Neural progenitor cell (in vitro differentiated cells): Measurements from ENCODE around the gene IPPK. TPM values are rescaled to one million over a fixed set of nuclear protein-coding genes. Genes with fewer than 3 reads are reported as not detected.

Experiments used
- DNase-seq: peaks from one replicate; pipeline ENCODE4 v3.0.0-alpha.2; 2016; ENCODE audit warnings: low spot score
- H2AFZ ChIP-seq: fragments of 200-600 bp; sonication (generic); replicated peaks from 2 replicates; pipeline ENCODE4 v1.6.1; 2016; ENCODE audit warnings: antibody characterized with exemption
- H3F3A ChIP-seq: fragments of 200-600 bp; sonication (generic); 2 replicates; pipeline ENCODE4 v1.6.1; 2016; ENCODE audit warnings: antibody characterized with exemption, low read depth
- H3K27ac ChIP-seq: fragments of 200-600 bp; sonication (generic); 2 replicates; pipeline ENCODE4 v1.5.1; 2016; ENCODE audit warnings: mild to moderate bottlenecking
- H3K27me3 ChIP-seq: fragments of 200-600 bp; sonication (generic); 2 replicates; pipeline ENCODE4 v1.6.1; 2016; ENCODE audit warnings: mild to moderate bottlenecking, moderate library complexity
- H3K36me3 ChIP-seq: fragments of 200-600 bp; sonication (generic); 2 replicates; pipeline ENCODE4 v1.5.1; 2016
- H3K4me1 ChIP-seq: fragments of 200-600 bp; sonication (generic); 2 replicates; pipeline ENCODE4 v1.6.1; 2016; ENCODE audit warnings: mixed run types
- H3K4me2 ChIP-seq: fragments of 200-600 bp; sonication (generic); 2 replicates; pipeline ENCODE4 v1.6.1; 2016
- H3K4me3 ChIP-seq: fragments of 200-600 bp; sonication (generic); 2 replicates; pipeline ENCODE4 v1.5.1; 2016
- H3K79me2 ChIP-seq: fragments of 200-600 bp; sonication (generic); 2 replicates; pipeline ENCODE4 v1.6.1; 2016; ENCODE audit warnings: low read depth
- H3K9ac ChIP-seq: fragments of 200-600 bp; sonication (generic); 2 replicates; pipeline ENCODE4 v1.6.1; 2016
- H3K9me3 ChIP-seq: fragments of 200-600 bp; sonication (generic); 2 replicates; pipeline ENCODE4 v1.5.1; 2016; ENCODE audit warnings: low read depth
- H4K20me1 ChIP-seq: fragments of 200-600 bp; sonication (generic); 2 replicates; pipeline ENCODE4 v1.6.1; 2016; ENCODE audit warnings: low read depth
- H3K27ac Mint-ChIP-seq: 3 replicates; pipeline ENCODE4 v1.8.0; 2021; ENCODE audit warnings: mixed read lengths
- H3K27me3 Mint-ChIP-seq: 2 replicates; pipeline ENCODE4 v1.8.0; 2022; ENCODE audit warnings: low read depth, mild to moderate bottlenecking, inconsistent platforms, moderate library complexity, mixed read lengths; ENCODE audit not compliant: insufficient read depth
- H3K36me3 Mint-ChIP-seq: 3 replicates; pipeline ENCODE4 v1.8.0; 2021; ENCODE audit warnings: mixed read lengths
- H3K4me1 Mint-ChIP-seq: 3 replicates; pipeline ENCODE4 v1.8.0; 2021; ENCODE audit warnings: mixed read lengths
- H3K4me3 Mint-ChIP-seq: 3 replicates; pipeline ENCODE4 v1.8.0; 2021; ENCODE audit warnings: mild to moderate bottlenecking, moderate library complexity, mixed read lengths
- H3K9me3 Mint-ChIP-seq: 3 replicates; pipeline ENCODE4 v1.8.0; 2020; ENCODE audit warnings: mixed read lengths
- CTCF ChIP-seq: fragments of 200-600 bp; sonication (generic); IDR thresholded peaks from 2 replicates; pipeline ENCODE4 v1.5.1; 2017; ENCODE audit warnings: antibody characterized with exemption, mild to moderate bottlenecking
- EZH2 ChIP-seq: fragments of 200-600 bp; sonication (generic); IDR thresholded peaks from 2 replicates; pipeline ENCODE4 v1.6.1; 2017; ENCODE audit warnings: antibody characterized with exemption, mild to moderate bottlenecking, moderate library complexity
- EZH2phosphoT487 ChIP-seq: fragments of 200-600 bp; sonication (generic); IDR thresholded peaks from 2 replicates; pipeline ENCODE4 v1.6.1; 2017; ENCODE audit warnings: antibody characterized with exemption
- total RNA-seq: library from RNA; depleted of rRNA; stranded (reverse); fragments of >200 nt; gene quantifications from 2 replicates; pipeline ENCODE4 v1.2.3, GENCODE V29; 2015; ENCODE audit warnings: low replicate concordance

The IPPK gene
- total RNA-seq, 1 donor from 2014 or later = 16.8 TPM

GRCh38 chr9:92709954-92710353, 40.0 kb upstream of the IPPK start:
- H3K4me1 Mint-ChIP-seq = no peaks in the 10 kb centered on the region
- Histone ChIP-seq H3K4me2 (no peak overlapping the region), H3K27ac (no peak overlapping the region), H3K27me3 (no peaks in the 10 kb centered on the region), H3K4me3 (no peak overlapping the region), H3K9ac (no peak overlapping the region), H3K9me3 (no peaks in the 10 kb centered on the region), H3F3A (peaks cover 3% of the 10 kb centered on the region), H3K4me1 (no peaks in the 10 kb centered on the region), H3K79me2 (no peaks in the 10 kb centered on the region), H3K36me3 (no peaks in the 10 kb centered on the region), H2AFZ (no peak overlapping the region), H4K20me1 (no peaks in the 10 kb centered on the region)
- no peak overlapping the region for H3K27ac Mint-ChIP-seq
- no peak for DNase-seq
- no peak overlapping the region for H3K4me3 Mint-ChIP-seq
- TF ChIP-seq EZH2phosphoT487 = no peak
- TF ChIP-seq CTCF = no peak
- no peak for TF ChIP-seq EZH2
- peaks cover 19% of the 10 kb centered on the region for H3K36me3 Mint-ChIP-seq
- no peaks in the 10 kb centered on the region for H3K9me3 Mint-ChIP-seq
- H3K27me3 Mint-ChIP-seq = no peaks in the 10 kb centered on the region

GRCh38 chr9:92709240-92709639, 39.3 kb upstream of the IPPK start:
- Histone ChIP-seq H3K9ac (no peak overlapping the region), H4K20me1 (no peaks in the 10 kb centered on the region), H3K36me3 (no peaks in the 10 kb centered on the region), H3K4me2 (no peak overlapping the region), H3K27me3 (no peaks in the 10 kb centered on the region), H3K4me3 (no peak overlapping the region), H3K4me1 (no peaks in the 10 kb centered on the region), H3K27ac (no peak overlapping the region), H3K9me3 (no peaks in the 10 kb centered on the region), H3F3A (peaks cover 3% of the 10 kb centered on the region), H2AFZ (no peak overlapping the region), H3K79me2 (no peaks in the 10 kb centered on the region)
- DNase-seq = no peak
- TF ChIP-seq CTCF (no peak), EZH2phosphoT487 (no peak), EZH2 (no peak)
- no peaks in the 10 kb centered on the region for H3K27me3 Mint-ChIP-seq
- H3K9me3 Mint-ChIP-seq = no peaks in the 10 kb centered on the region
- no peak overlapping the region for H3K4me3 Mint-ChIP-seq
- H3K27ac Mint-ChIP-seq = no peak overlapping the region
- peaks cover 23% of the 10 kb centered on the region for H3K36me3 Mint-ChIP-seq
- no peaks in the 10 kb centered on the region for H3K4me1 Mint-ChIP-seq

GRCh38 chr9:92707530-92707929, 37.6 kb upstream of the IPPK start:
- Histone ChIP-seq H3K27ac (no peak overlapping the region), H3K4me3 (no peak overlapping the region), H3K36me3 (no peaks in the 10 kb centered on the region), H2AFZ (no peak overlapping the region), H4K20me1 (no peaks in the 10 kb centered on the region), H3K4me2 (no peak overlapping the region), H3K9ac (no peak overlapping the region), H3K27me3 (no peaks in the 10 kb centered on the region), H3K4me1 (no peaks in the 10 kb centered on the region), H3F3A (peaks cover 3% of the 10 kb centered on the region), H3K9me3 (no peaks in the 10 kb centered on the region), H3K79me2 (no peaks in the 10 kb centered on the region)
- no peaks in the 10 kb centered on the region for H3K27me3 Mint-ChIP-seq
- no peak overlapping the region for H3K27ac Mint-ChIP-seq
- H3K4me3 Mint-ChIP-seq = no peak overlapping the region
- TF ChIP-seq EZH2phosphoT487 = no peak
- no peak for TF ChIP-seq EZH2
- no peak for TF ChIP-seq CTCF
- DNase-seq = no peak
- H3K4me1 Mint-ChIP-seq = no peaks in the 10 kb centered on the region
- no peaks in the 10 kb centered on the region for H3K9me3 Mint-ChIP-seq
- peaks cover 20% of the 10 kb centered on the region for H3K36me3 Mint-ChIP-seq
